Keratinocyte (primary cell): ENCODE data around the gene CBY1.

Experiments
- CTCF ChIP-seq, 3 experiments: IDR thresholded peaks in 1 of 3; conservative IDR thresholded peaks in 1 of 3; optimal IDR thresholded peaks in 1 of 3; 2 replicates in 2 of 3; 3 replicates in 1 of 3; pipeline versions ENCODE3 to v1.5.1; 2011; ENCODE audit warnings: low read length in 3 of 3, mild to moderate bottlenecking in 3 of 3, moderate library complexity in 2 of 3, control low read depth in 1 of 3, inconsistent platforms in 1 of 3; ENCODE audit not compliant: insufficient read depth in 2 of 3; ENCODE audit errors: extremely low read depth in 1 of 3
- EZH2 ChIP-seq: IDR thresholded peaks from one replicate; pipeline ENCODE4 v1.6.1; 2012; ENCODE audit warnings: inconsistent platforms, mild to moderate bottlenecking, low read length, moderate library complexity

- TF ChIP-seq CTCF (optimal IDR thresholded peaks at IDR 0.05 in 1 of 3, IDR thresholded peaks at IDR 0.05 in 1 of 3, conservative IDR thresholded peaks at IDR 0.05 in 1 of 3; ENCODE audit: extremely low read depth in 1 of 3, insufficient read depth in 2 of 3, low read length in 3 of 3), result no peak
- TF ChIP-seq EZH2, result no peak
Observed at GRCh38 chr22:38704654-38705234, 48.3 kb downstream of the CBY1 start.
